IPS-11a (cell line): Measurements from ENCODE around the gene RAB3B.
"Not testable (repeated sequence)": the region's sequence is repeated elsewhere in the genome, so short reads cannot be mapped to it uniquely, and the experiment has no call there.

Experiments
- H3K4me3 ChIP-seq: one replicate; pipeline ENCODE4 v1.5.1; 2013; ENCODE audit warnings: low read depth, low read length, control low read depth

The RAB3B gene

GRCh38 chr1:51989582-51990477 is 670 bp downstream of the RAB3B start:
- peak overlapping the region; percentile 60 for H3K4me3 ChIP-seq

GRCh38 chr1:51988254-51988653 is 2.2 kb downstream of the RAB3B start:
- H3K4me3 ChIP-seq, result no peak overlapping the region

GRCh38 chr1:51986718-51987117 is 3.8 kb downstream of the RAB3B start:
- no peak overlapping the region for H3K4me3 ChIP-seq

- no peak overlapping the region for H3K4me3 ChIP-seq
These were observed 8.3 kb downstream of the RAB3B start for GRCh38 chr1:51982161-51982560.

GRCh38 chr1:51981555-51981954 is 8.9 kb downstream of the RAB3B start:
- H3K4me3 ChIP-seq, result no peak overlapping the region

- H3K4me3 ChIP-seq, result no peak overlapping the region
These were observed 12.4 kb downstream of the RAB3B start for GRCh38 chr1:51978099-51978498.

- no peak overlapping the region for H3K4me3 ChIP-seq
These were observed 13.5 kb downstream of the RAB3B start for GRCh38 chr1:51976846-51977602.

- no peak overlapping the region for H3K4me3 ChIP-seq
These were observed 16.7 kb downstream of the RAB3B start for GRCh38 chr1:51973587-51974474.

- no peak overlapping the region for H3K4me3 ChIP-seq
These were observed 21.3 kb downstream of the RAB3B start for GRCh38 chr1:51969038-51969705.

GRCh38 chr1:51968632-51969031 is 21.9 kb downstream of the RAB3B start:
- no peak overlapping the region for H3K4me3 ChIP-seq

- not testable (repeated sequence) for H3K4me3 ChIP-seq
These were observed 23.2 kb downstream of the RAB3B start for GRCh38 chr1:51967213-51967791.

- H3K4me3 ChIP-seq, result no peak overlapping the region
These were observed 23.9 kb downstream of the RAB3B start for GRCh38 chr1:51966559-51966958.

GRCh38 chr1:51964309-51964696 is 26.2 kb downstream of the RAB3B start:
- H3K4me3 ChIP-seq, result no peak overlapping the region

- H3K4me3 ChIP-seq, result no peak overlapping the region
These were observed 26.8 kb downstream of the RAB3B start for GRCh38 chr1:51963592-51964308.

- no peak overlapping the region for H3K4me3 ChIP-seq
These were observed 27.8 kb downstream of the RAB3B start for GRCh38 chr1:51962486-51963356.

GRCh38 chr1:51961954-51962353 is 28.5 kb downstream of the RAB3B start:
- no peak overlapping the region for H3K4me3 ChIP-seq

GRCh38 chr1:51961231-51961630 is 29.3 kb downstream of the RAB3B start:
- no peak overlapping the region for H3K4me3 ChIP-seq

GRCh38 chr1:51960262-51960661 is 30.2 kb downstream of the RAB3B start:
- no peak overlapping the region for H3K4me3 ChIP-seq

GRCh38 chr1:51958824-51959223 is 31.7 kb downstream of the RAB3B start:
- no peak overlapping the region for H3K4me3 ChIP-seq
